ENCODE results near the gene SGCD. TPM values are rescaled to one million over a fixed set of nuclear protein-coding genes. Genes with fewer than 3 reads are reported as not detected.

The SGCD gene
- total RNA-seq, 1 donor, result 13.8 TPM

GRCh38 chr5:156621719-156622118, 294.8 kb downstream of the SGCD start:
- DNase-seq (ENCODE audit: low read depth), result no peak
- no peak overlapping the region for H3K4me3 ChIP-seq (ENCODE audit: low read depth, low read length)
- TF ChIP-seq CTCF (IDR thresholded peaks at IDR 0.05; ENCODE audit: insufficient read depth, low read depth, low read length), result no peak

GRCh38 chr5:156623381-156624040, 296.5 kb downstream of the SGCD start:
- no peak for DNase-seq (ENCODE audit: low read depth)
- no peak overlapping the region for H3K4me3 ChIP-seq (ENCODE audit: low read depth, low read length)
- no peak for TF ChIP-seq CTCF (IDR thresholded peaks at IDR 0.05; ENCODE audit: insufficient read depth, low read depth, low read length)

GRCh38 chr5:156624686-156625085, 297.7 kb downstream of the SGCD start:
- no peak for DNase-seq (ENCODE audit: low read depth)
- no peak for TF ChIP-seq CTCF (IDR thresholded peaks at IDR 0.05; ENCODE audit: insufficient read depth, low read depth, low read length)
- H3K4me3 ChIP-seq (ENCODE audit: low read depth, low read length), result no peak overlapping the region

- no peak overlapping the region for H3K4me3 ChIP-seq (ENCODE audit: low read depth, low read length)
- DNase-seq (ENCODE audit: low read depth), result no peak
- no peak for TF ChIP-seq CTCF (IDR thresholded peaks at IDR 0.05; ENCODE audit: insufficient read depth, low read depth, low read length)
Observed at GRCh38 chr5:156628421-156628820, 301.5 kb downstream of the SGCD start.

GRCh38 chr5:156631005-156631404, 304.0 kb downstream of the SGCD start:
- no peak for TF ChIP-seq CTCF (IDR thresholded peaks at IDR 0.05; ENCODE audit: insufficient read depth, low read depth, low read length)
- DNase-seq (ENCODE audit: low read depth), result no peak
- no peak overlapping the region for H3K4me3 ChIP-seq (ENCODE audit: low read depth, low read length)

- TF ChIP-seq CTCF (IDR thresholded peaks at IDR 0.05; ENCODE audit: insufficient read depth, low read depth, low read length), result no peak
- DNase-seq (ENCODE audit: low read depth), result no peak
- no peak overlapping the region for H3K4me3 ChIP-seq (ENCODE audit: low read depth, low read length)
Observed at GRCh38 chr5:156634301-156634700, 307.3 kb downstream of the SGCD start.

- no peak overlapping the region for H3K4me3 ChIP-seq (ENCODE audit: low read depth, low read length)
- TF ChIP-seq CTCF (IDR thresholded peaks at IDR 0.05; ENCODE audit: insufficient read depth, low read depth, low read length), result no peak
- peak; percentile 0 for DNase-seq (ENCODE audit: low read depth)
Observed at GRCh38 chr5:156640691-156641241, 313.8 kb downstream of the SGCD start.

All from fibroblast of villous mesenchyme (primary cell).